LoVo (cell line): ENCODE results near the gene DNAJC3.
"Not testable (repeated sequence)": the region's sequence is repeated elsewhere in the genome, so short reads cannot be mapped to it uniquely, and the experiment has no call there.

ENCODE experiments used
- DNase-seq: peaks from one replicate; pipeline ENCODE4 v3.0.0-alpha.2; 2016; ENCODE audit warnings: low spot score

The DNAJC3 gene, protein sequence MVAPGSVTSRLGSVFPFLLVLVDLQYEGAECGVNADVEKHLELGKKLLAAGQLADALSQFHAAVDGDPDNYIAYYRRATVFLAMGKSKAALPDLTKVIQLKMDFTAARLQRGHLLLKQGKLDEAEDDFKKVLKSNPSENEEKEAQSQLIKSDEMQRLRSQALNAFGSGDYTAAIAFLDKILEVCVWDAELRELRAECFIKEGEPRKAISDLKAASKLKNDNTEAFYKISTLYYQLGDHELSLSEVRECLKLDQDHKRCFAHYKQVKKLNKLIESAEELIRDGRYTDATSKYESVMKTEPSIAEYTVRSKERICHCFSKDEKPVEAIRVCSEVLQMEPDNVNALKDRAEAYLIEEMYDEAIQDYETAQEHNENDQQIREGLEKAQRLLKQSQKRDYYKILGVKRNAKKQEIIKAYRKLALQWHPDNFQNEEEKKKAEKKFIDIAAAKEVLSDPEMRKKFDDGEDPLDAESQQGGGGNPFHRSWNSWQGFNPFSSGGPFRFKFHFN

GRCh38 chr13:95676762-95677563, at the start of gene DNAJC3:
Gene DNAJC3, plus strand, starts transcription at chr13:95677139. Its CDS starts 117 bp downstream, at chr13:95677256.
- peak; percentile 96 for DNase-seq

DNA sequence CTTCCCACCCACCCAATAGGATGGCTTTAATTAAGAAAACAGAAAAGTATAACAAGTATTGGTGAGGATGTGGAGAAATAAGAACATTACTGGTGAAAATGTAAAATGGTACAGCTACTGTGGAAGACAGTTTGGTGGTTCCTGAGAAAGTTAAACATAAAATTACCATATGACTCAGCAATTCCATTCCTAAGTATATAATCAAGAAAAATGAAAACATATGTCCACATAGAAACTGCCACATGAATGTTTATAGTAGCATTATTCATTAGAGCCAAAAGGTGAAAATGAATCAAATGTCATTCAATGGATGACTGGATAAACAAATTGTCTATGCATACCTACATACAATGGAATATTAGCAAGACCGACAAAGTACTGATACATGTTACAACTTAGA, 49.3 kb upstream of the DNAJC3 start:
- no peak for DNase-seq

- no peak for DNase-seq
Observed at GRCh38 chr13:95628488-95628887, 48.5 kb upstream of the DNAJC3 start.

DNA sequence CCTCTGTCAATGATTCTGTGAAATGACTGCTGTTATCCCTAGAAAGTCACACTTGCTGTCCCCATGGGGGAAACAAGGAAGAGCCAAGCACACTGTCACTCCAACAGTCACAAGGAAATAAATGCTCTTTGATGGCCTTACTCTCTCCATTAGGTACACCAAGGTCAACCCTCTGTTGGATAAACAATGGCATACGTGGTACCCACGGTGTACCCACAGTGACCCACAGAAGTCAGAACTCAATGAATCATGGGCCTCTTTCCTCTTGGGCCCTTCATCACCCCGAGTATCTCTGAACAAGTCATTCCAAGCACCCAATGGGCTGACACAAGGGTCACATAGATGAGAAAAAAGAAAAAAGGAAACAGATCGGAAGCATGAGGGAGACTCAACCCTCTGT, 47.9 kb upstream of the DNAJC3 start:
- no peak for DNase-seq

GRCh38 chr13:95630593-95630992, 46.3 kb upstream of the DNAJC3 start:
- DNase-seq: no peak

GRCh38 chr13:95636853-95637252, 40.1 kb upstream of the DNAJC3 start:
- DNase-seq: no peak

DNA sequence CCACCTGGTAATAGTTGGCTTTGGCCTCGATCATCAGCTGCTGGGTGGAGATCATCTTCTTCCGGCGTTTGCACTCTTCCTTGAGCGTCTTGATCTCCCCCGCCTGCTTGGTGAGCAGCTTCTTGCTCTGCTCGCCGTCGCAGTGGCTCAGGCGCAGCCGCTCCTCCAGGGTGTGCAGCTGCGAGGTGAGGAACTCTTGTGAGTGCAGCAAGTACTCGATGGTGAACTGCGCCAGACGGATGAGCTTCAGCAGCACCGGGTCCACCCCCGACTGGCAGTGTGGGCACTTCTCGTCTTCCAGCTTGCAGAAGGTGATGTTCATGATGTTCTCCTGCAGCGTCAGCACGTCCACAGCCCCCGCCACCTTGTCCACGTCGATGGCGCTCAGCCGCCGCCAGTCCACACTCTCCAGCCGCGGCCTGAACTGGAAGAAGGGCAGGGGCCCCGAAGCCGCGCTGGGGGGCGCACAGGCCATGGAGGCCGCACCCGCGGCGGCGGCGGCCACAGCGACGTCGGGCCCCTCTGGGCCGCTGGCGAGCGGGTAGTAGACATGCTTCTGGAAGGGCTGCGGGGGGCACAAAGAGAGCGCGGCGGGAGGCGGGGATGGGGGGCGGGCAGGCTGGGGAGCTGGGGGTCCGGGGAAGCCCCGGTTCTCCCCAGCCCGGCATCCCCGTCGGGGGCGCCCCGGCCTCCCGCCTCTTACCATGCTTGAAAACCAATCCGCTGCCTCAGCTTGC, 35.5 kb upstream of the DNAJC3 start:
- DNase-seq: no peak

- DNase-seq: no peak
Observed at GRCh38 chr13:95642028-95642621, 34.8 kb upstream of the DNAJC3 start.

DNA sequence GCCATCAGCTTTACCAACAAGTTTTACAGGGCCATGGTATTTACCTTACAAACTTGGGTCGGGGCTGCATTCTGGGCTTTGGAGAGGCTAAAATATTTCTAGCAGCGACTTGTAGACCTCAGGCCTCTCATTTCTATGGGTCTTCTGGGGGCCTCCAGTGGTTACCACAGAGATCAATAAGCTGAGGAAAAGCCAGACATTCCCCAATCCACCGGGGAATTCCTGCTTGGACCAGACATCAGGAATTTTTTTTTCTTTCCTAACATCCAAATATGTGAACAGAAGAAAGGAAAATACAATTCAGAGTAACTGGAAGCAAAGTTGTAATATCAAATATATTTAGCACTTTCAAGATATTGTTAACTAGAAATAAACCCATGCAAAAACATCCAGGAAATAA, 33.9 kb upstream of the DNAJC3 start:
- no peak for DNase-seq

- DNase-seq: no peak
Observed at GRCh38 chr13:95643571-95643935, 33.4 kb upstream of the DNAJC3 start.

DNA sequence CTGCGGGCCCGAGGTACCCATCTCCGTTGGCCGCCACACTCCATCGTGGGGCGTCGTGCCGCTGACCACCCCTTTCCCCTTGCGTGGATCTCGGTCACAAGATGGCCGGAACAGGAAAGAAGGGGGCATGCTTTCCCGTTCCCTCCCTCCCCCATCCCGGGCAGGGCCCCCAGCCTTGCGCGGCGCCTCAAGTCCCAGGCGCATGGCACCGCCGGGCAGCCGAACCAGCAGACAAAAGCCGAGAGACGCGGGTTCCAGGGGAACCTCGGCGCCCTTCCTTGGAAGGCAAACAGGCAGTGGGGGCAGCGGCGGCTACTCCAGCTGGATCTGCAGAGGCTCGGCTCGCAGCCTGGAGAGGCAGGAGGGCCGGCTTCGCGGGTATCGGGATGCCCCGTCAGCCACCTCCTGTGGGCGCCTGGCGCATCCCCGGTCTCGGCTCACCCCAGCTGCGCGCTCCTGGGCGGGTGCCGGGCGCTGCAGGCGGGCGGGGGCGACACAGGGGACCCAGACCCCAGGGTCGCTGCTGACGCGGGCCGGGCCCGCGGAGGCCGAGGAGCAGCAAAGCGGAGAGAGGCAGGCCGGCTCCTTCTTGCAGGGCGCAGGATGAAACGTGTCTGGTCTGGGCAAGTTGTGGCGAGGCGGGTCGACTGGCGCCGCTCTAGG, 32.9 kb upstream of the DNAJC3 start:
- DNase-seq: no peak

DNA sequence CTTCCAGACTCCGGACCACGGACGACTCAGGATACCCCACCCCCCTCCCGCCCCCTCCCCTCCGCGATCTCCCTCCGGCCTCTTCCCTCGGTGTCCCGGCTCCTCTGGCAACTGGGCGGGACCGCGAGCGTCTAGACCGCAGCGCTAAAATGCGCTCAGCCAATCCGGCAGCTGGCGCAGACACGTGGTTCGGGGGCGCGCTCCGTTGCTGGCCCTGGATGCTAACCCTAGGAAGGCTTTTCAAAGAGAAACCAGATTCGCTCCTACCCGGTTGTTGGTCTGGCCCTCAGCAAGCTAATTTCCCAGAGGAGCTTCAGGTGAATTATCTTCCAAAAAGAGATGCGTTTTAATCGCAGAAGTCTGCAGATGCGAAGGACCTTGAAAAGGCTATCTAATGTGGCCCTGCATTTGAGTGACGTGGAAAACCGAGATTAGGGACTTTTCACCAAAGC, 32.3 kb upstream of the DNAJC3 start, which contains the start of gene DZIP1:
Gene DZIP1, minus strand, starts transcription at position 106 of the 452 bp plus-strand sequence. CDS start 2,677 bp downstream, outside the sequence.
- no peak for DNase-seq

GRCh38 chr13:95647321-95647720, 29.6 kb upstream of the DNAJC3 start:
- DNase-seq: no peak

GRCh38 chr13:95650696-95651095, 26.2 kb upstream of the DNAJC3 start:
- DNase-seq: no peak

GRCh38 chr13:95652244-95652764, 24.6 kb upstream of the DNAJC3 start:
- no peak for DNase-seq

DNA sequence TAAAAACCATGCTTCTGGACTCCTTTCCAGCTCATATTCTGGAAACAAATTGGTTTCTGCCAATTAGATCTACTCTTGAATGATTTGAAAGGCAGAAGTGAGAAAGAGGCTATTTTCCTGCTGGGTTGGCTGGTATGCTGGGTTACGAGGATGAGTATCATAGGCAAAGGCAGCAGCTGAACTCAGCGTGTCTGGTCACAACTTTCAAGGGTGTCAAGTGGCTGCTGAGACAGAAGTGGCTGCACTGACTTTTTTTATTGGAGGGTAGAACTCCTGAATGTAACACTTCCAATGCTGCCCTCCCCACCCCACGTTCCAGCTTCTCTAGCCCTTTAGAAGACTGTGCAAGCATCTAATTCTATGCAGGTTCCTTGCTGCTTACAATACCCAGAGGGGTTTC, 24.1 kb upstream of the DNAJC3 start:
- DNase-seq: no peak

- DNase-seq: no peak
Observed at GRCh38 chr13:95656386-95657015, 20.4 kb upstream of the DNAJC3 start.

DNA sequence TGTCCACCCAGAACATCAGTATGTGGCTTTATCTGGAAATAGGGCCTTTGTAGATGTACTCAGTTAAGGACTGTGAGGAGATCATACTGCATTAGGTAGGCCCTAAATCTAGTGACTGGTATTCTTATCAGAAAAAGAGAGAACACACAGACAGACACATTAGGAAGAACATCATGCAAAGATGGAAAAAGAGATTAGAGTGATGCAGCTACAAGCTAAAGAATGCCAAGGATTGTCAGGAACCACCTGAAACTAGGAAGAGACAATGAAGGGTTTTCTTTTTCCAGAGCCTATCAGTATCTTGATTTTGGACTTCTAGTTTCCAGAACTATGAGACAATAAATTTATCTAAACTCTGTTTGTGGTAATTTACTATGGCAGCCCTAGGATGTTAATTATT, 17.4 kb upstream of the DNAJC3 start:
- DNase-seq: no peak

DNA sequence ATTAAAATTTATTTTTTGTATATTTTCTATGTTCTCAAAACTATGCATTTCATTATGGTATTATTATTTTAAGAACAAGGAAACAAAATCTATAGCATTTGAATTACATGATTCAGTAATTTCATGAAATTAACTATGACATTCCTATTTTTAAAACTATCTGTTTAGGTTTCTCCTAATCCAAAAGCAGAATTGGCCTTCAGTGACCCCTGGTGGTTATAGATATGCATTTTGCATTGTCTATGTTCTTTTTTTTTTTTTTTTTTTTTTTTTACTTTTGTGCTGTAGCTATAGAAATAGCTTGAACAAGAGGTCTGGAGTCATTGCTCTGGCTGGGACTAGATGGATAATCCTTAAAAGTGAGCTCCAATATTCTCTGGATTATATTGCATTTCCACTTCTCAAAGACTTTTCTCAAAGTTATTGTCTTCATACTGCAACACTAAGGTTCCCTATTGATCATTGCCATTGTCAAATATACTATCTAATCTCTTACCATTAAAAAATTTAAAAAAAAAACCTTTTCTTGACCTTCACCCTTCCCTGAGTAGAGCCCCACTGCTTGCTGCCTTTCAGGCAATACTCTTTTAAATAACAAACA, 15.9 kb upstream of the DNAJC3 start:
- peak; percentile 38 for DNase-seq

- not testable (repeated sequence) for DNase-seq
Observed at GRCh38 chr13:95667235-95667634, 9.7 kb upstream of the DNAJC3 start.
